ENCODE data around the gene ZBTB47. TPM values are rescaled to one million over a fixed set of nuclear protein-coding genes. Genes with fewer than 3 reads are reported as not detected.
A peak's percentile ranks its signal among the peaks of the same experiment; 100 is the strongest.

ZBTB47 gene
- total RNA-seq, 1 donor from 2014 or later = 69.3 TPM

GRCh38 chr3:42652611-42653302 lies 740 bp upstream of the ZBTB47 start:
- no peaks in the 10 kb centered on the region for H3K9me3 ChIP-seq
- intact Hi-C loops (cut with DNase I) = no loop called here
- H3K36me3 ChIP-seq = peaks cover 2 to 4% of the 10 kb centered on the region in 2 donors
- H3K27me3 ChIP-seq = no peaks in the 10 kb centered on the region
- H3K27ac ChIP-seq = peak overlapping the region; percentile 97 to 99
- peak in 1 of 2 donors; percentile 89 for DNase-seq (ENCODE audit: low spot score in 2 of 2)
- no peak for TF ChIP-seq CTCF (IDR thresholded peaks at IDR 0.05)
- H3K4me1 ChIP-seq = peaks cover 22 to 50% of the 10 kb centered on the region in 2 donors
- peak overlapping the region; percentile 85 to 98 for H3K4me3 ChIP-seq

GRCh38 chr3:42653303-42653559 lies 266 bp upstream of the ZBTB47 start:
- Histone ChIP-seq H3K27ac (peak overlapping the region; percentile 97 to 99), H3K4me3 (peak overlapping the region; percentile 85 to 98), H3K9me3 (no peaks in the 10 kb centered on the region), H3K4me1 (peaks cover 22 to 53% of the 10 kb centered on the region in 2 donors), H3K27me3 (no peaks in the 10 kb centered on the region), H3K36me3 (peaks cover 1 to 4% of the 10 kb centered on the region in 2 donors)
- intact Hi-C loops (cut with DNase I) = no loop called here
- TF ChIP-seq CTCF (IDR thresholded peaks at IDR 0.05) = no peak
- no peak for DNase-seq (ENCODE audit: low spot score in 2 of 2)

GRCh38 chr3:42654331-42655201 lies 1.1 kb downstream of the ZBTB47 start:
- no peaks in the 10 kb centered on the region for H3K9me3 ChIP-seq
- intact Hi-C loops (cut with DNase I) = loop anchor here (1.0 to 2.0 kb wide), 4 partner anchors 30 to 90 kb away; partner anchors contain the start of genes NKTR and SEC22C
- H3K27ac ChIP-seq = peak overlapping the region; percentile 97 to 99
- H3K27me3 ChIP-seq = no peaks in the 10 kb centered on the region
- TF ChIP-seq CTCF (IDR thresholded peaks at IDR 0.05) = peak; percentile 7 to 34 (median 21)
- peaks cover 22 to 52% of the 10 kb centered on the region in 2 donors for H3K4me1 ChIP-seq
- peak in 1 of 2 donors; percentile 85 for DNase-seq (ENCODE audit: low spot score in 2 of 2)
- peaks cover 10 to 18% of the 10 kb centered on the region in 2 donors for H3K36me3 ChIP-seq
- peak overlapping the region; percentile 85 to 98 for H3K4me3 ChIP-seq

- peak overlapping the region; percentile 97 to 99 for H3K27ac ChIP-seq
- peaks cover 10 to 22% of the 10 kb centered on the region in 2 donors for H3K36me3 ChIP-seq
Observed at GRCh38 chr3:42655331-42655888, 1.9 kb downstream of the ZBTB47 start.

More at GRCh38 chr3:42655331-42655888, 1.9 kb downstream of the ZBTB47 start:
- Histone ChIP-seq H3K4me3 (peak overlapping the region; percentile 85 to 98), H3K27me3 (no peaks in the 10 kb centered on the region), H3K9me3 (no peaks in the 10 kb centered on the region), H3K4me1 (peaks cover 18 to 47% of the 10 kb centered on the region in 2 donors)
- intact Hi-C loops (cut with DNase I) = loop anchor here (2.0 kb wide), 2 partner anchors 55 to 89 kb away; partner anchors contain the start of gene NKTR
- no peak for TF ChIP-seq CTCF (IDR thresholded peaks at IDR 0.05)
- peak in 1 of 2 donors; percentile 76 for DNase-seq (ENCODE audit: low spot score in 2 of 2)

All from ascending aorta (tissue), 2 donors.